ENCODE results near the gene ASIC1.

- TF ChIP-seq CTCF (conservative IDR thresholded peaks at IDR 0.05; ENCODE audit: low read depth, low read length) (no peak), EZH2 (IDR thresholded peaks at IDR 0.05; ENCODE audit: low read length, unreplicated experiment) (no peak), EZH2phosphoT487 (IDR thresholded peaks at IDR 0.05; ENCODE audit: borderline replicate concordance, low read length) (no peak)
These were observed 24.4 kb upstream of the ASIC1 start for GRCh38 chr12:50032854-50033581.

All from PC-3 (cell line).